PC-3 (cell line): Measurements from ENCODE around the gene APBA2. TPM values are rescaled to one million over a fixed set of nuclear protein-coding genes. Genes with fewer than 3 reads are reported as not detected.

Experiments used
- ATAC-seq: fragments of 200-7000 bp; cut with Tn5 transposase; 2 replicates; pipeline ENCODE4 v1.9.1; 2020; ENCODE audit warnings: mild to moderate bottlenecking, moderate library complexity
- BruUV-seq: library from RNA; stranded (reverse); fragments of 400-500 nt; replicated peaks from 2 replicates; lab custom pipeline; 2021; lab: Mats Ljungman, UMichigan
- CTCF ChIA-PET: fragments of 300-600 bp; sonication (Branson Sonifier 250); formaldehyde crosslinking; loops from one replicate; lab custom pipeline; 2022; ENCODE audit warnings: antibody characterized with exemption; lab: Charles Lee
- POLR2A ChIA-PET: fragments of 300-600 bp; sonication (Branson Sonifier 250); formaldehyde crosslinking; loops from one replicate; lab custom pipeline; 2022; ENCODE audit warnings: antibody characterized with exemption; ENCODE audit not compliant: unreplicated experiment; lab: Charles Lee
- DNase-seq: peaks from one replicate; pipeline ENCODE4 v3.0.0-alpha.2; 2015
- H2AFZ ChIP-seq: fragments of 300-600 bp; sonication (generic); 2 replicates; pipeline ENCODE4 v1.6.0; 2016; ENCODE audit warnings: antibody characterized with exemption, low read length
- H3F3A ChIP-seq: fragments of 300-600 bp; sonication (generic); one replicate; pipeline ENCODE4 v1.6.0; 2017; ENCODE audit warnings: antibody characterized with exemption, low read length, control low read depth, mild to moderate bottlenecking; ENCODE audit not compliant: unreplicated experiment
- H3K27ac ChIP-seq: fragments of 300-600 bp; sonication (generic); 2 replicates; pipeline ENCODE4 v1.5.1; 2016; ENCODE audit warnings: mild to moderate bottlenecking, low read length
- H3K27me3 ChIP-seq: fragments of 300-600 bp; sonication (generic); 2 replicates; pipeline ENCODE4 v1.6.1; 2016; ENCODE audit warnings: low read length, mixed read lengths
- H3K36me3 ChIP-seq: fragments of 300-600 bp; sonication (generic); 2 replicates; pipeline ENCODE4 v1.6.1; 2016; ENCODE audit warnings: low read depth, mixed run types, low read length, mixed read lengths
- H3K4me1 ChIP-seq: fragments of 300-600 bp; sonication (generic); 2 replicates; pipeline ENCODE4 v1.5.1; 2016; ENCODE audit warnings: low read length; ENCODE audit not compliant: insufficient read depth
- H3K4me2 ChIP-seq: fragments of 300-600 bp; sonication (generic); 2 replicates; pipeline ENCODE4 v1.6.0; 2016; ENCODE audit warnings: low read length
- H3K4me3 ChIP-seq: fragments of 300-600 bp; sonication (generic); 2 replicates; pipeline ENCODE4 v1.5.1; 2016; ENCODE audit warnings: mild to moderate bottlenecking, low read length, mixed read lengths
- H3K79me2 ChIP-seq: fragments of 300-600 bp; sonication (generic); 2 replicates; pipeline ENCODE4 v1.6.1; 2017; ENCODE audit warnings: low read length, mixed read lengths
- H3K9ac ChIP-seq: fragments of 300-600 bp; sonication (generic); 2 replicates; pipeline ENCODE4 v1.6.0; 2016; ENCODE audit warnings: mild to moderate bottlenecking, low read length
- H3K9me2 ChIP-seq: fragments of 300-600 bp; sonication (generic); replicated peaks from 2 replicates; pipeline ENCODE4 v1.6.1; 2016; ENCODE audit warnings: mixed run types, low read length, mixed read lengths
- H3K9me3 ChIP-seq: fragments of 300-600 bp; sonication (generic); 2 replicates; pipeline ENCODE4 v1.6.1; 2016; ENCODE audit warnings: low read length, mixed read lengths
- H4K20me1 ChIP-seq: fragments of 300-600 bp; sonication (generic); 2 replicates; pipeline ENCODE4 v1.6.1; 2016; ENCODE audit warnings: low read length, mixed read lengths
- EZH2 ChIP-seq: fragments of 300-600 bp; sonication (generic); IDR thresholded peaks from one replicate; pipeline ENCODE4 v1.6.1; 2017; ENCODE audit warnings: antibody characterized with exemption, mild to moderate bottlenecking, low read length; ENCODE audit not compliant: unreplicated experiment
- EZH2phosphoT487 ChIP-seq: fragments of 300-600 bp; sonication (generic); IDR thresholded peaks from 2 replicates; pipeline ENCODE4 v1.6.1; 2018; ENCODE audit warnings: mild to moderate bottlenecking, antibody characterized with exemption, low read length, borderline replicate concordance
- intact Hi-C: fragments of 100-400 bp; cut with micrococcal nuclease; formaldehyde crosslinking; loops from 2 replicates; pipeline ENCODE4 v1.9.0; 2023
- total RNA-seq: library from RNA; depleted of rRNA; stranded (reverse); fragments of >200 nt; gene quantifications from 2 replicates; pipeline ENCODE4 v1.2.3, GENCODE V29; 2014
- TF ChIP-seq, protein P1 (sequence below): fragments of 300-600 bp; sonication (generic); conservative IDR thresholded peaks from 2 replicates; pipeline ENCODE4 v1.5.1; 2017; ENCODE audit warnings: antibody characterized with exemption, low read depth, mild to moderate bottlenecking, low read length

Gene APBA2
- total RNA-seq, 1 experiment from 2014 or later = 61.7 TPM

DNA sequence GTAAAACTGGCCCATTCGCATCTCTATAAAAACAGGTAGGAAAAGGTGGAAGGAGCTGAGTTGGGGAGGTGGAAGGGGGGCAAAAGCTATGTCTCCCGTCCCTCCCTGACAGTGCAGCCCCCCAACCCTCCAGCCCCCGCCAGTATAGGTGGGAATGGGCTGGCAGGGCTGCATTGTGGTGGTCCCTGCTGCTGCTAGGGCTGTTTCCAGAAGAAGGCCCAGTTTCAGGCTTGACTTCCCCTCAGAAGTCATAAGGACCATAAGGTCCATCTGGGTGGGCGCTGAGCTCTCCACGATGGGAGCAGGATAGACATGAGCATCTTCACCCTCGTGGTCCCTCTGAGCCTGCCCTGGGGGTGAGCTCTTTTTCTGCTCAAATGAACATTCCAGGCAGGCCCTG lies 44.2 kb downstream of the APBA2 start:
- ChIA-PET CTCF (no interaction called here), POLR2A (no interaction called here)
- Histone ChIP-seq H3K79me2 (no peaks in the 10 kb centered on the region), H3K4me2 (no peak overlapping the region), H3K27me3 (no peaks in the 10 kb centered on the region), H3K36me3 (no peaks in the 10 kb centered on the region), H3K4me3 (no peak overlapping the region), H2AFZ (no peak overlapping the region), H3K9ac (no peak overlapping the region), H3K9me2 (no peaks in the 10 kb centered on the region), H3K9me3 (no peaks in the 10 kb centered on the region), H3F3A (no peaks in the 10 kb centered on the region), H3K4me1 (no peaks in the 10 kb centered on the region), H3K27ac (no peak overlapping the region), H4K20me1 (no peaks in the 10 kb centered on the region)
- intact Hi-C loops = no loop called here
- no TSS peak for BruUV-seq
- no peak for DNase-seq
- TF ChIP-seq, protein P1, sequence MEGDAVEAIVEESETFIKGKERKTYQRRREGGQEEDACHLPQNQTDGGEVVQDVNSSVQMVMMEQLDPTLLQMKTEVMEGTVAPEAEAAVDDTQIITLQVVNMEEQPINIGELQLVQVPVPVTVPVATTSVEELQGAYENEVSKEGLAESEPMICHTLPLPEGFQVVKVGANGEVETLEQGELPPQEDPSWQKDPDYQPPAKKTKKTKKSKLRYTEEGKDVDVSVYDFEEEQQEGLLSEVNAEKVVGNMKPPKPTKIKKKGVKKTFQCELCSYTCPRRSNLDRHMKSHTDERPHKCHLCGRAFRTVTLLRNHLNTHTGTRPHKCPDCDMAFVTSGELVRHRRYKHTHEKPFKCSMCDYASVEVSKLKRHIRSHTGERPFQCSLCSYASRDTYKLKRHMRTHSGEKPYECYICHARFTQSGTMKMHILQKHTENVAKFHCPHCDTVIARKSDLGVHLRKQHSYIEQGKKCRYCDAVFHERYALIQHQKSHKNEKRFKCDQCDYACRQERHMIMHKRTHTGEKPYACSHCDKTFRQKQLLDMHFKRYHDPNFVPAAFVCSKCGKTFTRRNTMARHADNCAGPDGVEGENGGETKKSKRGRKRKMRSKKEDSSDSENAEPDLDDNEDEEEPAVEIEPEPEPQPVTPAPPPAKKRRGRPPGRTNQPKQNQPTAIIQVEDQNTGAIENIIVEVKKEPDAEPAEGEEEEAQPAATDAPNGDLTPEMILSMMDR = no peak
- TF ChIP-seq EZH2phosphoT487 (no peak), EZH2 (no peak)
- no peak for ATAC-seq

GRCh38 chr15:28930476-28931291 lies 44.9 kb downstream of the APBA2 start:
- H3K27me3 ChIP-seq = no peaks in the 10 kb centered on the region
- intact Hi-C loops = no loop called here
- H3K9me3 ChIP-seq = no peaks in the 10 kb centered on the region
- no peaks in the 10 kb centered on the region for H3F3A ChIP-seq
- H3K79me2 ChIP-seq = no peaks in the 10 kb centered on the region
- BruUV-seq = no TSS peak
- ChIA-PET CTCF (no interaction called here), POLR2A (no interaction called here)
- H3K36me3 ChIP-seq = no peaks in the 10 kb centered on the region
- H3K4me1 ChIP-seq = no peaks in the 10 kb centered on the region
- no peaks in the 10 kb centered on the region for H3K9me2 ChIP-seq
- no peak overlapping the region for H3K4me2 ChIP-seq
- H4K20me1 ChIP-seq = no peaks in the 10 kb centered on the region
- TF ChIP-seq EZH2 (no peak), EZH2phosphoT487 (no peak)
- TF ChIP-seq, protein P1 = no peak
- H3K4me3 ChIP-seq = no peak overlapping the region
- H3K9ac ChIP-seq = no peak overlapping the region
- ATAC-seq (no peak), DNase-seq (no peak)
- no peak overlapping the region for H3K27ac ChIP-seq
- no peak overlapping the region for H2AFZ ChIP-seq

DNA sequence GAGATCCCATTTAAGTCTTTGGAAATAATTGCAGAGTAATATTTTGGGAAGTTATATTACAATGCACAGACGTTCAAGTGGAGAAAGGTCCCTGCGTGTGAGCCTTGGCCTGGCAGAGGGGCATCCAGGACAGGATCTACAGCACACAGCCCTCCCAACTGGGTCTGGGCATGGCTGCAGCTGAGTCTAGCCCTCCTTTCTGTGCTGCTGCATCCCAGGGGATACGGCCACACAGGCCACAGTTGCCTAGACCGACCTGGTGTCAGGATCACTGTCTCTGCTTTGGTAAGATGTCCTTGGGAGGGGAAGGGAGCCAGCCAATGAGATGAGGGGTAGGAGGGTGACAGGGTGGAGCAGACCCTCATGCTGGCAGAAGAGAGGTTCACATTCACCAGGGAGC lies 46.1 kb downstream of the APBA2 start:
- Histone ChIP-seq H3K27ac (no peak overlapping the region), H4K20me1 (no peaks in the 10 kb centered on the region), H3K9me2 (no peaks in the 10 kb centered on the region), H3K9me3 (no peaks in the 10 kb centered on the region), H3K36me3 (no peaks in the 10 kb centered on the region), H3F3A (no peaks in the 10 kb centered on the region), H3K79me2 (no peaks in the 10 kb centered on the region), H3K4me1 (no peaks in the 10 kb centered on the region), H3K9ac (no peak overlapping the region), H2AFZ (no peak overlapping the region), H3K4me2 (no peak overlapping the region), H3K4me3 (no peak overlapping the region), H3K27me3 (no peaks in the 10 kb centered on the region)
- intact Hi-C loops = no loop called here
- POLR2A ChIA-PET = no interaction called here
- DNase-seq (no peak), ATAC-seq (no peak)
- TF ChIP-seq EZH2 (no peak), EZH2phosphoT487 (no peak)
- TF ChIP-seq, protein P1 = no peak
- CTCF ChIA-PET = no interaction called here
- no TSS peak for BruUV-seq
